Measurements from ENCODE around the gene PRDX5. TPM values are rescaled to one million over a fixed set of nuclear protein-coding genes. Genes with fewer than 3 reads are reported as not detected.

PRDX5 gene
- polyA plus RNA-seq (2013), result 101 TPM

DNA sequence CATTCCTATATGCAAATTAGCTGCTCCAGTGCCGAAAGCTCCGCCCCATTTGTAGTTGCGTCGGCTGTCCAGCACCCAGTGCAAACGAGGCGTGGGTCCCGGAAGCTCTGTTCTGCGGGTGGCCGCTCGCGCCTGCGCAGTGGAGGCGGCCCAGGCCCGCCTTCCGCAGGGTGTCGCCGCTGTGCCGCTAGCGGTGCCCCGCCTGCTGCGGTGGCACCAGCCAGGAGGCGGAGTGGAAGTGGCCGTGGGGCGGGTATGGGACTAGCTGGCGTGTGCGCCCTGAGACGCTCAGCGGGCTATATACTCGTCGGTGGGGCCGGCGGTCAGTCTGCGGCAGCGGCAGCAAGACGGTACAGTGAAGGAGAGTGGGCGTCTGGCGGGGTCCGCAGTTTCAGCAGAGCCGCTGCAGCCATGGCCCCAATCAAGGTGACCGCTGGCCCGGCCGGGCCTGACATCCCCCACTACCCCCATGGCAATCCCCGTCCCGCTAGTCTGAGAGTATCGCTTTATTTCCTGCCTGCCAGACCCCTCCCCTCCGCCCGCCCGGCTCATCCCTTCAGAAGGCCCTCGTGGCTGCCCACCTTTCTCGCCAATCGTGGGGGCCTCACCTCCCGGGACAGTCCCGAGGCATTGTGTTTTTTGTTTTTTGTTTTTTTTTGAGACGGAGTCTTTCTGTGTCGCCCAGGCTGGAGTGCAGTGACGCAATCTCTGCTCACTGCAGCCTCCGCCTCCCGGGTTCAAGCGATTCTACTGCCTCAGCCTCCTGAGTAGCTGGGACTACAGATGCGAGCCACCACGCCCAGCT is at the start of gene PRDX5:
Gene PRDX5 (plus strand): TSS at position 161 of the 805 bp plus-strand sequence. CDS start 95 bp downstream, at position 256.
- peak within 1 kb of the TSS; percentile 87 to 95 for H3K27ac ChIP-seq (ENCODE audit: insufficient read depth in 1 of 2, low read depth in 1 of 2, low read length in 2 of 2, poor library complexity in 1 of 2, severe bottlenecking in 2 of 2)
- under 1% methylated on average over 53 of the region's 61 CpGs for WGBS (ENCODE audit: insufficient coverage)
- H3K4me1 ChIP-seq (ENCODE audit: control extremely low read depth in 1 of 4, control insufficient read depth in 4 of 4, insufficient read depth in 4 of 4, low read length in 3 of 4), result peaks cover 0 to 30% (median 27%) of the 10 kb centered on the region in 4 experiments
- CTCF ChIA-PET, result interaction anchor here (0.6 to 8.7 kb wide), 26 partner anchors 9 to 726 kb away, joined by 3 to 133 read pairs (median 4); partner anchors contain the start of genes BAD, FERMT3 and RPS6KA4
- no peaks in the 10 kb centered on the region for H3K27me3 ChIP-seq (replicated peaks in 2 of 5; ENCODE audit: control insufficient read depth in 4 of 5, insufficient read depth in 5 of 5, low read length in 4 of 5)
- peaks cover 18 to 53% (median 31%) of the 10 kb centered on the region in 4 experiments for H3K36me3 ChIP-seq (ENCODE audit: control insufficient read depth in 4 of 4, insufficient read depth in 4 of 4, low read length in 3 of 4)
- peak; percentile 95 to 98 (median 98) for DNase-seq
- POLR2A ChIA-PET, result interaction anchor here (0.6 to 2.3 kb wide), 14 partner anchors 9 to 111 kb away, joined by 3 to 18 read pairs (median 5); partner anchors contain the start of genes CCDC88B, ESRRA, FKBP2 and RPS6KA4
- no peaks in the 10 kb centered on the region for H3K9me3 ChIP-seq (ENCODE audit: control extremely low read depth in 1 of 5, control insufficient read depth in 4 of 5, insufficient read depth in 2 of 5, low read depth in 1 of 5, low read length in 4 of 5)
- H3K4me3 ChIP-seq (ENCODE audit: control insufficient read depth in 1 of 7, extremely low read depth in 1 of 7, insufficient read depth in 4 of 7, low read depth in 2 of 7, low read length in 6 of 7), result peak within 1 kb of the TSS; percentile 64 to 91 (median 86)

DNA sequence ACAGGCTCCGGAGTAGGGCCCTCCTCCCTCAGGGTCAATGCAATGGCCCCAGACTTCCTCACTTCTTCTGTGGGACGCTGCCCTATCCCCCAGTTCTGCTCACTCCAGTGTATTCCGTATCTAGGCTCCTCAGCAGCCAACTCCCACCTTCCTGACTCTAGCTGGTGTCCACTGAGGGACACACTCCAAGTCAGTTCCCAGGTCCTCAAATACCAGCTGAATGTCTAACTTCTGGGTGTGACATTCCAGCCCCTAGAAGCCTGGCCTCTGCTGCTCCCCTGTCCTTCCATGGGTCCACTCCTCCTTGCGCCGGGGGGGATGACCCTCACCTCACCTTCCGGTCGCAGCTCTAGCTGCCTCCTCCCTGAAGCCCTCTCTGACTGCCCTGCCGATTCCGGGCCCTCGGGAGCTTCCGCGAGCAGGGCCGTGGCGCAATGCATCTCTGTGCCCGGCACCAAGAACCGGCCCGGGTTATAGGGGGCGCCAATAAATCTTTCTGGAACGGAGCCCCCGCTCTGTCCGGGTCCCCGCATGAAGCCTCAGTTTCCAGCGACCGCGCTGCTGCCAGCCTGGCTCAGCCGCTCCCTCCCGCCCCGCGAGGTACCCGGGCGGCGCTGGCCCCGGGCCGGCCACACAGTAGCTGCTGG is 48.9 kb upstream of the PRDX5 start:
- H3K36me3 ChIP-seq (ENCODE audit: control insufficient read depth in 4 of 4, insufficient read depth in 4 of 4, low read length in 3 of 4), result peaks cover 0 to 26% (median 10%) of the 10 kb centered on the region in 4 experiments
- POLR2A ChIA-PET, result interaction anchor here (0.5 to 3.9 kb wide), 7 partner anchors 16 to 291 kb away, joined by 3 to 30 read pairs (median 4); partner anchors contain the start of genes BAD, FERMT3, FKBP2 and GPR137
- peak overlapping the region; percentile 76 to 94 (median 86) for H3K4me3 ChIP-seq (ENCODE audit: control insufficient read depth in 1 of 7, extremely low read depth in 1 of 7, insufficient read depth in 4 of 7, low read depth in 2 of 7, low read length in 6 of 7)
- H3K27ac ChIP-seq (ENCODE audit: insufficient read depth in 1 of 2, low read depth in 1 of 2, low read length in 2 of 2, poor library complexity in 1 of 2, severe bottlenecking in 2 of 2), result peak overlapping the region; percentile 88 to 96
- H3K27me3 ChIP-seq (replicated peaks in 2 of 5; ENCODE audit: control insufficient read depth in 4 of 5, insufficient read depth in 5 of 5, low read length in 4 of 5), result no peaks in the 10 kb centered on the region
- CTCF ChIA-PET, result interaction anchor here (0.8 to 11.4 kb wide), 10 partner anchors 10 to 63 kb away, joined by 3 to 106 read pairs (median 9); partner anchors contain the start of genes CATSPERZ, FERMT3, FKBP2 and PLCB3
- WGBS (ENCODE audit: insufficient coverage), result 0% methylated on average over 31 of the region's 34 CpGs
- no peaks in the 10 kb centered on the region for H3K9me3 ChIP-seq (ENCODE audit: control extremely low read depth in 1 of 5, control insufficient read depth in 4 of 5, insufficient read depth in 2 of 5, low read depth in 1 of 5, low read length in 4 of 5)
- H3K4me1 ChIP-seq (ENCODE audit: control extremely low read depth in 1 of 4, control insufficient read depth in 4 of 4, insufficient read depth in 4 of 4, low read length in 3 of 4), result peaks cover 4 to 51% (median 41%) of the 10 kb centered on the region in 4 experiments
- DNase-seq, result peak in 2 of 3 donors; percentile 31 to 42

DNA sequence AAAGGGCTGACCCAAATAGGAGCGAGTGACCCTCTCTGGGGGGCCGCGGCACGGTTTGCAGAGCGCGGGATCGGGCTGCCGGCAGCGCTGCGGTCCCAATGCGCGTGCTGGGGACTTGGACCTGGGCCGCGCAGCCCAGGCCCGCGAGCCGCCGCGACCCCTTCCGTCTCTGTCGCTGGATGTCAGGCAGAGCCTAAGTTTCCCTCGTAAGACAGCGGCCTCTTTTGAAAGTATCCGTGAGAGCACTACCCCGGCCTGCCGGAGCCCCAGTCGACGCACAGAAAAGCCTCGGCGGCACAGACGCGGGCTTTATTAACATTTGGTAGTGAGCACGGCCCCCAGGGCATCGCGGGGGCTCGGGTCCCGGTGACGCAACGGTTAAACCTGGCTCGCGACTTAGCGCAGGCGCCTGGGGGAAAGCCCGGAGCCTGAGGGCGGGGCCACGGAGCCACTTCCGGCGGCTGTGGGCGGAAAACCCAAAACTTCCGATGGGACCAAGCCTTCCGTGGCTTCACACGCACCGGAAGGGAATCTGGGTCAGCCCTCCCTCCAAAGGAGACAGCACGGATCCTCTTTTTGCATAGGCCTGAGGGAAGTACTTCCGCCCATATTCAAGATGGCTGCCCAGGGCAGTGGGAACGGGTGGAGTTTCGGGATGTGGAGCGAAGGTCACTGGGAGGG is 48.2 kb upstream of the PRDX5 start:
- Histone ChIP-seq H3K36me3 (ENCODE audit: control insufficient read depth in 4 of 4, insufficient read depth in 4 of 4, low read length in 3 of 4) (peaks cover 0 to 20% (median 6%) of the 10 kb centered on the region in 4 experiments), H3K4me3 (ENCODE audit: control insufficient read depth in 1 of 7, extremely low read depth in 1 of 7, insufficient read depth in 4 of 7, low read depth in 2 of 7, low read length in 6 of 7) (peak overlapping the region; percentile 76 to 94 (median 86)), H3K9me3 (ENCODE audit: control extremely low read depth in 1 of 5, control insufficient read depth in 4 of 5, insufficient read depth in 2 of 5, low read depth in 1 of 5, low read length in 4 of 5) (no peaks in the 10 kb centered on the region), H3K4me1 (ENCODE audit: control extremely low read depth in 1 of 4, control insufficient read depth in 4 of 4, insufficient read depth in 4 of 4, low read length in 3 of 4) (peaks cover 4 to 51% (median 41%) of the 10 kb centered on the region in 4 experiments), H3K27ac (ENCODE audit: insufficient read depth in 1 of 2, low read depth in 1 of 2, low read length in 2 of 2, poor library complexity in 1 of 2, severe bottlenecking in 2 of 2) (peak overlapping the region; percentile 88 to 96), H3K27me3 (replicated peaks in 2 of 5; ENCODE audit: control insufficient read depth in 4 of 5, insufficient read depth in 5 of 5, low read length in 4 of 5) (no peaks in the 10 kb centered on the region)
- ChIA-PET POLR2A (interaction anchor here (0.6 to 3.9 kb wide), 8 partner anchors 15 to 1624 kb away, joined by 3 to 30 read pairs (median 8); partner anchors contain the start of genes BAD, FERMT3, FKBP2 and GPR137), CTCF (interaction anchor here (0.8 to 11.4 kb wide), 10 partner anchors 11 to 64 kb away, joined by 3 to 106 read pairs (median 14); partner anchors contain the start of genes BAD, CATSPERZ, FERMT3 and FKBP2)
- 0% methylated on average over 48 of the region's 58 CpGs for WGBS (ENCODE audit: insufficient coverage)
- peak; percentile 98 to 99 (median 99) for DNase-seq

GRCh38 chr11:64275031-64275800 is 42.7 kb upstream of the PRDX5 start:
- peaks cover 0 to 20% (median 16%) of the 10 kb centered on the region in 4 experiments for H3K4me1 ChIP-seq (ENCODE audit: control extremely low read depth in 1 of 4, control insufficient read depth in 4 of 4, insufficient read depth in 4 of 4, low read length in 3 of 4)
- H3K9me3 ChIP-seq (ENCODE audit: control extremely low read depth in 1 of 5, control insufficient read depth in 4 of 5, insufficient read depth in 2 of 5, low read depth in 1 of 5, low read length in 4 of 5), result no peaks in the 10 kb centered on the region
- H3K4me3 ChIP-seq (ENCODE audit: control insufficient read depth in 1 of 7, extremely low read depth in 1 of 7, insufficient read depth in 4 of 7, low read depth in 2 of 7, low read length in 6 of 7), result no peak overlapping the region
- ChIA-PET CTCF (interaction anchor here (0.6 to 4.8 kb wide), 7 partner anchors 9 to 72 kb away, joined by 3 to 19 read pairs (median 4); partner anchors contain the start of genes BAD and CATSPERZ), POLR2A (interaction anchor here (0.6 kb wide), 1 partner anchor 22 kb away, joined by 5 read pairs; no protein-coding TSS in a partner anchor)
- no peak overlapping the region for H3K27ac ChIP-seq (ENCODE audit: insufficient read depth in 1 of 2, low read depth in 1 of 2, low read length in 2 of 2, poor library complexity in 1 of 2, severe bottlenecking in 2 of 2)
- DNase-seq, result no peak
- no peaks in the 10 kb centered on the region for H3K27me3 ChIP-seq (replicated peaks in 2 of 5; ENCODE audit: control insufficient read depth in 4 of 5, insufficient read depth in 5 of 5, low read length in 4 of 5)
- H3K36me3 ChIP-seq (ENCODE audit: control insufficient read depth in 4 of 4, insufficient read depth in 4 of 4, low read length in 3 of 4), result peaks cover 4 to 29% (median 22%) of the 10 kb centered on the region in 4 experiments
- WGBS (ENCODE audit: insufficient coverage), result 97% methylated on average over 15 of the region's 15 CpGs

DNA sequence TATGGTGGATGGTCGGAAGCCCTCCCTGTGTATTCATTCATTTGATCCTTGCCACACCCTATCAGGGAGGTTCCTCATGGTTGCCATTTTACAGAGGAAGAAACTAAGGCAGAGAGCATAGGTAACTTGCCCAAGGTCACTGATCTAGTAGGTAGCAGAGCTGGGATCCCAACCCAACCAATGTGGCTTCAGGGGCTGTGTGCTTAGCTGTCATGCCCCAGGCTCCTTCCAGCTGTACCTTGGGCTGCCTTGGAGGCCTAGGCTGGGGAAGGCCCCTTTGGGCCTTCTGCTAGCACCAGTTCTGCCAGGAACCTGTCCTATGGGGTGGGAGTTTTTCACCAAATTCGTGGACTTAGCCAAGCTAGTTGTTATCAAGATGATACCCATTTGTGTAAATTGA is 42.1 kb upstream of the PRDX5 start:
- Histone ChIP-seq H3K36me3 (ENCODE audit: control insufficient read depth in 4 of 4, insufficient read depth in 4 of 4, low read length in 3 of 4) (peaks cover 4 to 29% (median 22%) of the 10 kb centered on the region in 4 experiments), H3K4me1 (ENCODE audit: control extremely low read depth in 1 of 4, control insufficient read depth in 4 of 4, insufficient read depth in 4 of 4, low read length in 3 of 4) (peaks cover 0 to 15% (median 10%) of the 10 kb centered on the region in 4 experiments), H3K4me3 (ENCODE audit: control insufficient read depth in 1 of 7, extremely low read depth in 1 of 7, insufficient read depth in 4 of 7, low read depth in 2 of 7, low read length in 6 of 7) (no peak overlapping the region), H3K27ac (ENCODE audit: insufficient read depth in 1 of 2, low read depth in 1 of 2, low read length in 2 of 2, poor library complexity in 1 of 2, severe bottlenecking in 2 of 2) (no peak overlapping the region), H3K9me3 (ENCODE audit: control extremely low read depth in 1 of 5, control insufficient read depth in 4 of 5, insufficient read depth in 2 of 5, low read depth in 1 of 5, low read length in 4 of 5) (no peaks in the 10 kb centered on the region), H3K27me3 (replicated peaks in 2 of 5; ENCODE audit: control insufficient read depth in 4 of 5, insufficient read depth in 5 of 5, low read length in 4 of 5) (no peaks in the 10 kb centered on the region)
- DNase-seq, result no peak
- CTCF ChIA-PET, result interaction anchor here (0.8 to 4.8 kb wide), 3 partner anchors 25 to 72 kb away, joined by 3 to 19 read pairs (median 4); partner anchors contain the start of gene CATSPERZ
- POLR2A ChIA-PET, result interaction anchor here (0.6 kb wide), 2 partner anchors 21 to 1618 kb away, joined by 3 to 5 read pairs; no protein-coding TSS in a partner anchor
- WGBS (ENCODE audit: insufficient coverage), result 100% methylated on average over 1 of the region's 2 CpGs
